K562 (cell line): Measurements from ENCODE around the gene GRHL3. TPM values are rescaled to one million over a fixed set of nuclear protein-coding genes. Genes with fewer than 3 reads are reported as not detected.

ENCODE experiments used
- ATAC-seq: fragments of 200-7000 bp; cut with Tn5 transposase; 3 replicates; pipeline ENCODE4 v1.9.1; 2020; ENCODE audit warnings: moderate library complexity
- BruUV-seq: library from RNA; stranded (reverse); fragments of 400-500 nt; replicated peaks from 2 replicates; lab custom pipeline; 2021; lab: Mats Ljungman, UMichigan
- CTCF ChIA-PET: fragments of 300-600 bp; formaldehyde crosslinking; extraction: SDS; loops from one replicate; lab custom pipeline; 2021; ENCODE audit warnings: low intra/inter-chr PET ratio; lab: Yijun Ruan, JAX
- POLR2A ChIA-PET: fragments of 300-600, 350-650 bp; sonication (Branson Sonifier 250); formaldehyde crosslinking; extraction: SDS; loops from one replicate; lab custom pipeline; 2021; ENCODE audit warnings: antibody characterized with exemption, inconsistent platforms; lab: Yijun Ruan, JAX
- DNase-seq, 4 experiments: peaks; one replicate each; pipeline versions ENCODE4 v3.0.0 to v3.0.0-alpha.2; 2011 to 2018; ENCODE audit warnings: low spot score in 3 of 4, mixed read lengths in 3 of 4; ENCODE audit errors: extremely low read depth in 1 of 4
- FAIRE-seq: peaks from 2 replicates; lab custom pipeline; 2011; peaks lifted over from hg19 to GRCh38; lab: Jason Lieb, UNC
- H2AFZ ChIP-seq: 2 replicates; pipeline ENCODE4 v1.6.0; 2011; ENCODE audit warnings: low read depth, low read length, control low read depth, inconsistent platforms
- H3K27ac ChIP-seq: fragments of 200-600 bp; 3 replicates; pipeline ENCODE4 v1.8.0; 2011; ENCODE audit warnings: low read depth, mild to moderate bottlenecking, control low read depth, inconsistent platforms, low read length, moderate library complexity, mixed read lengths; ENCODE audit errors: extremely low read depth
- H3K27me3 ChIP-seq, 2 experiments: fragments of 300-600 bp in 1 of 2; 2 replicates in 1 of 2; 3 replicates in 1 of 2; pipeline versions ENCODE4 v1.6.0 to v1.8.0; 2011; ENCODE audit warnings: inconsistent platforms in 2 of 2, low read length in 2 of 2, mild to moderate bottlenecking in 1 of 2, mixed read lengths in 1 of 2, moderate library complexity in 1 of 2; ENCODE audit not compliant: control insufficient read depth in 2 of 2, insufficient read depth in 2 of 2
- H3K36me3 ChIP-seq: fragments of 300-600 bp; 3 replicates; pipeline ENCODE4 v1.8.0; 2011; ENCODE audit warnings: mild to moderate bottlenecking, low read length, inconsistent platforms; ENCODE audit not compliant: control insufficient read depth, insufficient read depth
- H3K4me1 ChIP-seq, 2 experiments: fragments of 200-600 bp in 1 of 2; replicated peaks in 1 of 2; 2 replicates in 1 of 2; 3 replicates in 1 of 2; pipeline versions ENCODE4 v1.5.1 to v1.8.0; 2011; ENCODE audit warnings: inconsistent platforms in 2 of 2, low read length in 2 of 2, mild to moderate bottlenecking in 1 of 2, mixed read lengths in 1 of 2, moderate library complexity in 1 of 2; ENCODE audit not compliant: control insufficient read depth in 2 of 2, insufficient read depth in 2 of 2
- H3K4me2 ChIP-seq: 2 replicates; pipeline ENCODE4 v1.6.1; 2011; ENCODE audit warnings: low read length, control low read depth, inconsistent platforms, mixed read lengths; ENCODE audit not compliant: insufficient read depth
- H3K4me3 ChIP-seq: fragments of 200-600 bp; sonication (generic), shearing (Covaris generic); 2 replicates; pipeline ENCODE4 v1.5.1; 2016; ENCODE audit warnings: control low read depth, inconsistent platforms
- H3K79me2 ChIP-seq: fragments of 200-600 bp; 3 replicates; pipeline ENCODE4 v1.8.0; 2011; ENCODE audit warnings: low read length, inconsistent platforms; ENCODE audit not compliant: control insufficient read depth, insufficient read depth
- H3K9ac ChIP-seq, 2 experiments: 2 replicates each; pipeline versions ENCODE4 v1.6.0 to v1.6.1; 2011; ENCODE audit warnings: low read depth in 2 of 2, low read length in 2 of 2, control low read depth in 1 of 2, inconsistent platforms in 1 of 2, mild to moderate bottlenecking in 1 of 2, mixed read lengths in 1 of 2; ENCODE audit not compliant: insufficient read depth in 1 of 2
- H3K9me1 ChIP-seq: one replicate; pipeline ENCODE4 v1.6.0; 2011; ENCODE audit warnings: inconsistent platforms, mild to moderate bottlenecking, low read length, moderate library complexity; ENCODE audit not compliant: control insufficient read depth, insufficient read depth
- H3K9me3 ChIP-seq: replicated peaks from 2 replicates; pipeline ENCODE4 v1.5.1; 2011; ENCODE audit warnings: low read depth, low read length, inconsistent platforms; ENCODE audit not compliant: control insufficient read depth, insufficient read depth
- H4K20me1 ChIP-seq: replicated peaks from 2 replicates; pipeline ENCODE4 v1.6.1; 2011; ENCODE audit warnings: low read length, inconsistent platforms, mixed read lengths; ENCODE audit not compliant: control insufficient read depth, insufficient read depth
- EP300 ChIP-seq: IDR thresholded peaks from 2 replicates; pipeline ENCODE4 v1.6.1; 2012; ENCODE audit warnings: low read length, improper control_type of control experiment
- HDAC8 ChIP-seq: fragments of 450-650 bp; IDR thresholded peaks from 2 replicates; pipeline ENCODE4 v1.6.1; 2016; ENCODE audit warnings: mild to moderate bottlenecking, missing genetic modification characterization, moderate library complexity, missing compliant biosample characterization
- MXI1 ChIP-seq: IDR thresholded peaks from 2 replicates; pipeline ENCODE4 v1.6.1; 2011; ENCODE audit warnings: low read depth, mild to moderate bottlenecking, improper control_type of control experiment, low read length
- NFE2L1 ChIP-seq: fragments of 450-650 bp; IDR thresholded peaks from 2 replicates; pipeline ENCODE4 v1.6.1; 2016; ENCODE audit warnings: missing genetic modification characterization, low read depth, mild to moderate bottlenecking, missing compliant biosample characterization, moderate library complexity, borderline replicate concordance
- NFIC ChIP-seq: fragments of 450-650 bp; IDR thresholded peaks from 2 replicates; pipeline ENCODE4 v1.6.1; 2017; ENCODE audit warnings: mild to moderate bottlenecking, inconsistent platforms
- RAD21 ChIP-seq, 2 experiments: fragments of 250-450 bp in 1 of 2; fragments of 450-650 bp in 1 of 2; sonication (Bioruptor Pico) in 1 of 2; formaldehyde crosslinking in 1 of 2; IDR thresholded peaks in 1 of 2; conservative IDR thresholded peaks in 1 of 2; 2 replicates each; pipeline versions ENCODE4 v1.4.0 to v1.8.0; 2020 to 2022; ENCODE audit warnings: mild to moderate bottlenecking in 2 of 2, moderate library complexity in 1 of 2
- SETDB1 ChIP-seq: IDR thresholded peaks from one replicate; pipeline ENCODE4 v1.6.1; 2012; ENCODE audit warnings: low read length, control low read depth, inconsistent platforms
- THAP7 ChIP-seq: fragments of 250-450 bp; sonication (Bioruptor Pico); IDR thresholded peaks from 2 replicates; pipeline ENCODE4 v1.5.0; 2021
- TRIM28 ChIP-seq: fragments of 450-650 bp; IDR thresholded peaks from 2 replicates; pipeline ENCODE4 v1.6.1; 2017
- ZNF655 ChIP-seq: fragments of 250-450 bp; sonication (Bioruptor Pico); IDR thresholded peaks from 2 replicates; pipeline ENCODE4 v1.5.0; 2021
- WGBS: fragments of 100-300 bp; shearing (Covaris generic); methylation state at CpG from one replicate; pipeline ENCODE4 v1.1.6; 2016; ENCODE audit warnings: low coverage, mixed read lengths; ENCODE audit not compliant: insufficient coverage; ENCODE audit errors: missing lambda C conversion rate; 5-methylcytosine and 5-hydroxymethylcytosine counted together
- in situ Hi-C: fragments of 300-500 bp; cut with MboI; formaldehyde crosslinking; loops from 4 replicates; pipeline ENCODE4 v1.15.0; 2018; ENCODE audit warnings: inconsistent platforms, mixed read lengths
- intact Hi-C: fragments of 100-400 bp; cut with micrococcal nuclease; formaldehyde crosslinking; loops from 2 replicates; pipeline ENCODE4 v1.14.2; 2022
- polyA plus RNA-seq, 8 experiments: library from polyadenylated mRNA; depleted of rRNA in 4 of 8; stranded (reverse) in 5 of 8; unstranded in 3 of 8; fragments of >200 nt; fragmentation: Nextera tagmentation in 2 of 8; fragmentation: Illumina TruSeq in 1 of 8; extraction: Ambion mirVana in 2 of 8; extraction: Trizol in 1 of 8; gene quantifications; 2 replicates each; pipeline versions ENCODE4 v1.2.1 to v1.2.3, GENCODE V29; 2011 to 2014; ENCODE audit warnings: inconsistent platforms in 1 of 8, missing spikeins in 1 of 8
- total RNA-seq, 7 experiments: library from RNA; depleted of rRNA in 6 of 7; stranded (reverse); fragments of >200 nt in 6 of 7; fragmentation: Illumina TruSeq in 2 of 7; extraction: Trizol in 2 of 7; gene quantifications; 2 replicates each; pipeline versions ENCODE4 v1.2.1 to v1.2.3, GENCODE V29; 2011 to 2021; ENCODE audit warnings: low replicate concordance in 1 of 7

The GRHL3 gene
- total and polyA plus RNA-seq, 9 of the 15 experiments (the other 6 are each of a cell fraction or from before 2014, with no cell fraction given): 0.01 to 0.04 TPM; not detected in 7

GRCh38 chr1:24285231-24285630 lies 33.9 kb upstream of the GRHL3 start:
- Histone ChIP-seq H4K20me1 (no peaks in the 10 kb centered on the region), H3K4me2 (no peak overlapping the region), H3K4me1 (no peaks in the 10 kb centered on the region), H3K27me3 (peaks cover 9 to 43% of the 10 kb centered on the region in 2 experiments), H2AFZ (no peak overlapping the region), H3K36me3 (no peaks in the 10 kb centered on the region), H3K27ac (no peak overlapping the region), H3K79me2 (no peaks in the 10 kb centered on the region), H3K9ac (no peak overlapping the region), H3K9me3 (no peaks in the 10 kb centered on the region), H3K4me3 (no peak overlapping the region), H3K9me1 (no peaks in the 10 kb centered on the region)
- CTCF ChIA-PET: no interaction called here
- POLR2A ChIA-PET: interaction anchor here (0.6 kb wide), 1 partner anchor 99 kb away, joined by 3 read pairs; no protein-coding TSS in a partner anchor
- DNase-seq (no peak), FAIRE-seq (no peak), ATAC-seq (no peak)
- in situ Hi-C loops (no loop called here), intact Hi-C loops (no loop called here)
- no TSS peak for BruUV-seq
- TF ChIP-seq NFE2L1 (tag) (no peak), TRIM28 (no peak), ZNF655 (CRISPR knock-in tag) (no peak), EP300 (no peak), HDAC8 (no peak), SETDB1 (no peak), RAD21 (CRISPR knock-in tag; conservative IDR thresholded peaks at IDR 0.05 in 1 of 2, IDR thresholded peaks at IDR 0.05 in 1 of 2) (no peak), MXI1 (no peak), THAP7 (no peak), NFIC (no peak)
- TF ChIP-seq, all 486 proteins: peak for 0
- 23% methylated on average over 13 of the region's 13 CpGs for whole genome bisulfite sequencing
